G401 (cell line): Measurements from ENCODE around the gene RCBTB1. TPM values are rescaled to one million over a fixed set of nuclear protein-coding genes. Genes with fewer than 3 reads are reported as not detected.

Experiments used
- total RNA-seq: library from RNA; depleted of rRNA; stranded (reverse); fragments of >200 nt; shearing (Covaris generic); gene quantifications from 2 replicates; pipeline ENCODE4 v1.2.3, GENCODE V29; 2014; rRNA removed

The RCBTB1 gene
- total RNA-seq, 1 experiment from 2014 or later: 28.2 TPM

Other genes starting within 250 kb of the RCBTB1 start
- gene CAB39L, start 141.5 kb downstream of the RCBTB1 start, total RNA-seq: 22.2 and 42.4 TPM in 2 replicates
- 14.9 and 15.8 TPM in 2 replicates for gene SETDB2, start 141.3 kb downstream of the RCBTB1 start, total RNA-seq
- 26.3 and 28.4 TPM in 2 replicates for gene PHF11, start 89.6 kb downstream of the RCBTB1 start, total RNA-seq
- gene ARL11, start 42.9 kb upstream of the RCBTB1 start, total RNA-seq: not detected in 2 replicates
- gene EBPL, start 105.9 kb upstream of the RCBTB1 start, total RNA-seq: 116 and 197 TPM in 2 replicates
- 15.0 and 26.4 TPM in 2 replicates for gene KPNA3, start 207.1 kb upstream of the RCBTB1 start, total RNA-seq